ENCODE measurements around the gene VPS36.
"Not testable (repeated sequence)": the region's sequence is repeated elsewhere in the genome, so short reads cannot be mapped to it uniquely, and the experiment has no call there.

The VPS36 gene

DNA sequence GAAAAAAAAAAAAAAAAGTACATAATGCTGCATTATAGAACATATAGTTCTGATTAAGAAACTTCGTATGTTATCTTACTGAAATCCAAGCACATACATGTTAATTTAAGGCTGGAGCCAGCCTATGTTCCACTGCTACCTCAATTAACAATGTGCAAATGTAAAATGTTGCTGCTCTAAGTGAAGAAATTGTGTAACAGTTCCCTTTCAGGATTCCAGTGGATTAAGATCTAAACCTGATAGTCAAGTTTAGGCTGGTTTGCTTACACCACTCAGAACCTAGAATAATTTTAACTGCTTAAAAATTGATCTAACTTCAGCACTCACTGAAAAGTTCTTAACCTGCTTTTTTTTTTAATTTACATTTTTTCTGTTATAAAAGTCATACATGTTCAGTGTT, 4.2 kb downstream of the VPS36 start:
- no peak for DNase-seq (ENCODE audit: low read depth in 2 of 2)

DNA sequence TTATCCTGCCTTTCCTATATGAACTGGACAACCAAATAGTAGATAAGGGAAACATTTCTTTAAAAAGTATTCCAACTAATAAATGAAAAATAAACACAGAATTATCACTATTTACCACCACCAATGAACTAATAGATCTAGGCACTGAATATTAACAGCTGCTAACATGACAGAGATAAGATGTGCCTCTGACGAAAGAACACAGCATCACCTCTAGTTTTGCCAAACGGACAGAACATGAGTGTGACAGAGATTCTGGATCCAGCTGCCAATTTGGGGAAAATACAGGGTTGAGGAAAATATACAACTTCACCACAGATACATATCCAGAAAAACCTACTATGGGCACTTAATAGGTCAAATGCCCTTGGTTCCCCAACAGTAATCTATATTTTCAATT, 18.0 kb downstream of the VPS36 start:
- DNase-seq (ENCODE audit: low read depth in 2 of 2) = no peak

DNA sequence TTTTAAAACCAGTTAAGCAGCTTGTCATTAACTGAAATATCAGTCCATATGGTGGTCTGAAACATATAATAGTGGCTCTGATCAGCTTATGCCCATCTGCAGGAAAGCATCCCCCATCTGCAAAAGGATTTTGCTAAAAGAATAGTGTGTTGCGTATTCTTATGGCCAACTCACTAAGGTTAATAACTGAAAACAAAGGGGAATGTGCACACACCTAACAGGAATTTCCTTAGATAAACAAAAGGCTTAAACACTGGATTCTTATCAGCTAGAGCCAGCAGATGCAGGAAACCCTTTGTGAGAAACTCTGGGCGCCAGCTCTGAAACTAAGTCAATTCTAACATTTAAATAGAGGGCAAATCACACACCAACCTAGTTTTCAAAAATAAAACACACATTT, 22.1 kb downstream of the VPS36 start:
- no peak for DNase-seq (ENCODE audit: low read depth in 2 of 2)

DNA sequence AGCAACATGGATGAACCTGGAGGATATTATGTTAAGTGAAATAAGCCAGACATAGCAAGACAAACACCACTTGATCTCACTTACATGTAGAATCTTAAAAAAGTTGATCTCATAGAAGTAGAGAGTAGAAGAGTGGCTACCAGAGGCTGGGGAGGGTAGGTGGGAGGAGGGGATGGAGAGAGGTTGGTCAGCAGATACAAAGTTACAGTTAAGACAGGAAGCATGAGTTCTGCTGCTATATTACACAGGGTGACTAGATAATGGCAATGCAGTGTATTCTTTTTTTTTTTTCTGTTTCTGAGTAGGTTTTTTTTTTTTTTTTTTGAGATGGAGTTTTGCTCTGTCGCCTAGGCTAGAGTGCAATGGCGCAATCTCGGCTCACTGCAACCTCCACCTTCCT, 29.2 kb downstream of the VPS36 start:
- DNase-seq (ENCODE audit: low read depth in 2 of 2) = no peak

DNA sequence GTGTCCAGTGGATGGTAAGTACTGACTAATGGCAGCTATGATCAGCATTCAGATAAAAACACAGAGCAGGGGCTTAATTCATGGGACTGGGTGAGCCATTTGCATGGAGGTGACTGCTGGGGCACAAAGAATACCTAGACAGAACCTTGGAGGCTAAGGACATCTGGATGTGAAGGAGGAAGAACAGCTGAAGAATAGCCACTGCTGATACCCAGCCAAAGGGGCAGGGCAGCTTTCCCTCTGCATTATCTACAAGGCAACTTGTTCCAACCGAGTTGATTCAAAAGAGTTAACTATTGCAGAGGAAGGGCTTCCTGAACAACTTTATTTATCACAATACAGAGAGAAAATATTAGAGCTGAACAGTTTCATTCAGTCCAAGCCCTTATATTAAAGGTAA, 31.4 kb downstream of the VPS36 start:
- DNase-seq (ENCODE audit: low read depth in 2 of 2) = no peak

DNA sequence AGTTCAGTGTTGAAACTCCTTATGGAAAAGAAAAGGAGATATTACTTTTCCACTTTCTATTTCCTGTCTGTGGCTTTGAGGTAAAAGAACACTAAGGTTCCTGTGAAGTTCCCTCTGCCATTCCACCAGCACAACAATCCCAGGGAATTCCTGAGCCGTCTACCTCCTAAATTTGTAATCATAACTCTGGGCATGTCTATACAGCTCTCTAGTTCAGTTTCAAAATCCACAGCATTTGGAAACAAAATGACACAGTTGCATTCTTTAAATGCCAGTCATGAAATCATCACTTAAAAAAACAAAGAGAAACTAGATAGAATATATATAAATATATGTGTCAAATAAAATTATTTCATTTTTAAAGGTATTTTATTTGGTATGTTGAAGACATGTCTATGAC, 35.5 kb downstream of the VPS36 start:
- DNase-seq (ENCODE audit: low read depth in 2 of 2) = no peak

DNA sequence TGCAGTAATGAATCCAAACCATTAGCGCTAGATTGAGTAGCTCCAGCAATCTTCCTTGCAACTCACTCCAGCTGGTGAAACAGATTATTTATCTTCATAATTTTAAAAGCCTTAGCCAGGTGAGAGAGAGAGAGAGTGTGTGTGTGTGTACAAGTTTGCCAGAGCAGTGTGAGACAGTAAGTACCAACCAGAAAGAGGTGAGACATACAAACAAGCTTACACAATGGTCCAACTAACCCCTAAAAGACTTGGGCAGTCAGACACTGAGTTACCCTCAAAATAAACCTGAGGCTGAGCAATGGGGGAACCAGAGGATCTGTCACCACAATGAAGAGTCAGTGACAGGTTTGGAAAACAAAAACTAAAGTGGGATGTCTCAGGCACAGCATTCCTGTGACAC, 36.4 kb downstream of the VPS36 start:
- DNase-seq (ENCODE audit: low read depth in 2 of 2) = no peak

DNA sequence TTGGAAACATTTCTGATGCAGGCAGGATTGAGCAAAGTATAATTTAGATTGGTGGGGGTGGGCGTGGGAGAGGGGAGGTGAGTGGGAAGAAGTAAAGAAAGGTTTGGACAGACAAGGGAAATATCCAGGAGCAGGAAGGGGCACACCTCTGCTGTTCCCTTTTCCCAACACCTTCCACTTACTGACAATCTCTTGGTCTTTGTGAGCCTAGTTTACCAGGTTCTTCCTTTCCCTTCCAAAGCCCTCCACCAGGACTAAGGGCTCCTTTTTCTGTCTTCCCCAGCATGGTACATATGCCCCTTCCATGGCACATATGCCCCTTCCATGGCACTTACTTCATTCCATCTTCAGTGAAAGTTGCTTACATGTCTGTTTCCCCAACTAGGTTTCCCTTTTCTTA, 38.3 kb downstream of the VPS36 start:
- DNase-seq (ENCODE audit: low read depth in 2 of 2) = no peak

DNA sequence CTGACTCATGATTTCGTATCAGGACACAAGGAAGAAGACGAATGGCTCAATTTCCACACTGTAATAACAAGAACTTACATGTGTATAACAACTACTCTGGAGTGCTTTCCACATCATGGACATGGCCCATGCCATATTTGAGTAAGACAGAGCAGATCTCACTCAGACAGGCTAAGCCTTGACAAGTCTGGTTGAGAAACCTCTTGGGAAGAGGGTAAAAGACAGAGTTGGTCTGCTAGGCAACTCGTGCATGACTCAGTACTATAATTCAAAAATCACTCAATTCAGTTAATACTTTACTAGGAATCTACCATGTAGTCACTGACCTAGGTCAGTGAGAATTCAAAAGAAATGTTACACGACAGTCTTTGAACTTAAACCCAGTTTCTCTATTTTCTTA, 38.8 kb downstream of the VPS36 start:
- DNase-seq (ENCODE audit: low read depth in 2 of 2) = no peak

DNA sequence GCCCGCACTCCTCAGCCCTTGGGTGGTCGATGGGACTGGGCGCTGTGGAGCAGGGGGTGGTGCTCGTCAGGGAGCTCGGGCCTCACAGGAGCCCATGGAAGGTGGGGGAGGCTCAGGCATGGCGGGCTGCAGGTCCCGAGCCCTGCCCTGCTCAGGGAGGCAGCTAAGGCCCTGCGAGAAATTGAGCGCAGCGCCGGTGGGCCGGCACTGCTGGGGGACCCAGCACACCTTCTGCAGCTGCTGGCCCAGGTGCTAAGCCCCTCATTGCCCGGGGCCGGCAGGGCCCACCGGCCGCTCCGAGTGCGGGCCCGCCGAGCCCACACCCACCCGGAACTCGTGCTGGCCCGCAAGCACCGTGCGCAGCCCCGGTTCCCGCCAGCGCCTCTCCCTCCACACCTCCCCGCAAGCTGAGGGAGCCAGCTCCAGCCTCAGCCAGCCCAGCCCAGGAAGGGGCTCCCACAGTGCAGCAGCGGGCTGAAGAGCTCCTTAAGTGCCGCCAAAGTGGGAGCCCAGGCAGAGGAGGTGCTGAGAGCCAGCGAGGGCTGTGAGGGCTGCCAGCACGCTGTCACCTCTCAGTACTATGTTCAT, 42.3 kb downstream of the VPS36 start:
- DNase-seq (ENCODE audit: low read depth in 2 of 2) = not testable (repeated sequence)

DNA sequence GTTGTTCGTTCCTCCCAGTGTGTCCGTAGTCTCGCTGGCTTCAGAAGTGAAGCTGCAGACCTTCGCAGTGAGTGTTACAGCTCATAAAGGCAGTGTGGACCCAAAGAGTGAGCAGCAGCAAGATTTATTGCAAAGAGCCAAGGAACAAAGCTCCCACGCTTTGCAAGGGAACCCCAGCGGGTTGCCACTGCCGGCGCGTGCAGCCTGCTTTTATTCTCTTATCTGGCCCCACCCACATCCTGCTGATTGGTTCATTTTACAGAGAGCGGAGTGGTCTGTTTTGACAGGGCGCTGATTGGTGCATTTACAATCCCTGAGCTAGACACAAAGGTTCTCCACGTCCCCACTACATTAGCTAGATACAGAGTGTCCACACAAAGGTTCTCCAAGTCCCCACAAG, 43.0 kb downstream of the VPS36 start:
- DNase-seq (ENCODE audit: low read depth in 2 of 2) = not testable (repeated sequence)

DNA sequence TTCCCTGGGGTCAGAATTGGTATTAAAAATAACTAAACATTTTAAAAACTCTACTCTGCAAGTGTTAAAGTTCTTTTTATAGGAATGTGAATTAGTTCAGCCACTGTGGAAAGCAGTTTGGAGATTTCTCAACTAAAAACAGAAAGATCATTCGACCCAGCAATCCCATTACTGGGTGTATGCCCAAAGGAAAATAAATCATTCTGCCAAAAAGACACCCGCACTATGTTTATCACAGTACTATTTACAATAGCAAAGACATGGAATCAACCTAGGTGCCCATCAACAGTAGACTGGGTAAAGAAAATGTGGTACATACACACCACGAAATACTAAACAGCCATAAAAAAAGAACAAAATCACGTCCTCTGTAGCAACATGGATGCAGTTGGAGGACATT, 43.8 kb downstream of the VPS36 start:
- DNase-seq (ENCODE audit: low read depth in 2 of 2) = no peak

DNA sequence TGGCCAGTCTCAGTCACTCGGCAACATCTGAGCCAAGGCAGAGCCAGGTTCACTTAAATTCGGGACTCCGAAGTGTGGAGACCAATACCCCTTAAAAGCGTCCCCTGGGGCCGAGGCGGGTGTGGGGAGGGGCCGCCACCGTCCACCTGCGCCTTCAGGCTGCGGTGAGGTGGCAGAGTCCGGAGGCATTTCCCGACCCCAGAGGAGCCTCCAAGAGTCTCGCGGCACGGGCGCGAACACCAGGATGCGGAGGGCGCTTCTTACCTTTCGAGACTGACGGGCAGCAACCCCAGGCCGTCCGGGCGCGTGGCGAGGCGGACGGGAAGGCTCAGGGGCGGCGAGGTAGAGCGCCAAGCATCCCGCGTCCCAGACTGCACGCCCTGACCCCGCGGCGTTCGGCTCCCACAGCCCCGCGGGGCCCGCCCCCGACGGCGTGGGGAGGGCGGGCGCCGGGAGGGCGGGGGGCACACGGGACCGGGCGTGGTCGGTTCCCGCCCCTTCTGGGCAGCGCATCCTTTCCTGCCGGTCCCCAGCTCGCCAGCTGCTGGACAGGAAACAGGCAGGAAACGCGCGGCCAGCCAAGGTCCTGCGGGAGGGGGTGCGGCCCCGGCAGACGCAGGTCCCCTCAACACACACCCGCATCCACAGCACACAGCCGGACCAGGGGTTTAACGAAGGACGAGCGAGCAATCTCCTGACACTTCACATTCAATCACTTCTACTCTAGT, 44.5 kb downstream of the VPS36 start, which contains the start of gene THSD1:
Gene THSD1 (minus strand): TSS at position 406 of the 728 bp plus-strand sequence. CDS start 3,572 bp downstream, outside the sequence.
- DNase-seq (ENCODE audit: low read depth in 2 of 2) = peak in 1 of 2 donors; percentile 6

DNA sequence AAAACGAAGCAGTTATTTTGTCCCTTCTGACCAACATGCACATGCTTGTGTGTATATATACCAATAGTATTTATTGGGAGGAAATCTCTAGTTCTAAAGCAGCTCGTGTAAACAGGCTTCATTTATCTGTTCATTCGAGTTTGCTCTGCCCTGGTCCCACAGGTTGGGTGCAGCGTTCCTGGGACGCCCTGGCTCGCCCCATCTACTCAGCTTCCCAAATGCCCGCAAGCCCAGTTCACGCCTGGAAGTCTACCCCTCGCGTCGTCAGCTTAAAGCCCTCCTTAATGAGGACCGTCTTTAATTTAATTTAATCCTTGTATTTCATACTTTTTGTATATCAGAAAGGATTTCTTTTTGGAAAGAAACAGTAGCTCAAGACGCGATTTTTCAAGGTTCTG, 45.1 kb downstream of the VPS36 start:
- DNase-seq (ENCODE audit: low read depth in 2 of 2) = no peak

DNA sequence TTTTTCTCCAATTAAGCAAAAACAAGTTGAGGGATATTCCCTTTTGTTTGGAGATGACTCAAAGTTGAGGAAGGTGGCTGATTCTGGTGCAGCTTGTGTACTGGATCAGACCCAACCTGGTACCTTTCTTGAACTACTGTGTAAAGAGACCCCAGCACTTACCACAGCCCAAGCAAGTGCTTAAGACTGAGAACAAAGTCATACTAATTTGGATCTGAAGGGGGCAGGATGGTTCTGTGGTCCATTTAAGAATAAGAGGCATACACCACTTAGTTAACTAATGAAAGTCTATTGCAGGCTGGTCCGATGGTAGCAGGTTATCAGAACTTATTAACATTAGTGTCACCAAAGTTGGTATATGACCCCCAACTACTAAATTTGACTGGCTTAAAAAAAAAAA, 50.7 kb downstream of the VPS36 start:
- DNase-seq (ENCODE audit: low read depth in 2 of 2) = no peak

DNA sequence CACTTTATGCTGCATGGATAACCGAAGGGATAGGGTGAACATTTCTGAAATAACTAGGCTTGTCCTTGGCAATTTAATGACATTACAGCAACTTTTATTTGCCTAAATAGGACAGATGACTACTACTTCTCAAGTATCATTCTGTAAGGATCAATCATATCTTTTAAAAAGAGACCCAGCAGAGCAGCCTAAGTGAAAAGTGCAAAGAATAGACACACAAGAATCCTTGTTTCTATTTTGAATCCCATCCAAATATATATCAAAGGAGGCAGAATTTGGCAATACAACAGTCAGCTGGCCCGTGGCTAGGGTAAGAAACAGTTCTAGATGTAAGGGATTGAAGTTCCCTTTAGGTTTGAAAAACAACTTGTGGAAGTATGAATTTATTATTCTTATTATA, 51.4 kb downstream of the VPS36 start:
- no peak for DNase-seq (ENCODE audit: low read depth in 2 of 2)

DNA sequence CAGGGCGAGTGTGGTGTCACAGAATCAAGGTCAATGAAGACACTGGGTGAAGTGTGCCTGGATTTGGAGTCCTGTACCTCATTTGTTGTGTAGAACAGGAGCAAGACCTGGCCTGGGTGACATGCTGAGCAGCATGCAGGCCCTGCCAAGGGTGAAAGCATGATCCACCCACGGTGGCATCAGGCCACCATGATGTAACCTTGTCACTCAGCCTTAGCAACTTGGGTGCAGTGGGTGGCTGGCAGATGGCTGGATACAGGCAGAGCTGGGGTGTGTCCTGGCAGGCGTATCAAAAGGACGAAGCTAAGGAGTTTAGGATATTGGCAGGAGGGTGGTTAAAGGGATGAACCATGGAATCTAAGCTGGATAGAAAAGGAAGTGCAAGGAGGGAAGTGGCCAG, 54.7 kb downstream of the VPS36 start:
- DNase-seq (ENCODE audit: low read depth in 2 of 2) = no peak

DNA sequence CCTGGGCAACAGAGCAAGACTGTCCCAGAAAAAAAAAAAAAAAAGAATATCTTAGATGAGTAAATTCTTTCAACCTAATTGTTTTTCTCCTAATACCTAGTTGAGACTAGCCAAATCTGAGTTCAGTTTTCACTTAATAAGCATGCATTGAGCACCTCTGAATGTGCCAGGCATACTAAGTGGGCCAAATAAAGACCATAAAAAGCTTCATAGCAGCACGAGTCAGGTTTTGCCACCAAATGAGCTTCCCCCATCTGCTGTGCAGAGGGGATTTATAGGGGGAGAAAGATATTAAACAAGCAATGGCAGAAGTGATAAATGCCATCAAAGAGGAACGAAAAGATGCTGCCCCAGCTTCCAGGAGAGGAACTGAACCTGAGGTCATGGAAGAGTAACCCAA, 55.8 kb downstream of the VPS36 start:
- no peak for DNase-seq (ENCODE audit: low read depth in 2 of 2)

DNA sequence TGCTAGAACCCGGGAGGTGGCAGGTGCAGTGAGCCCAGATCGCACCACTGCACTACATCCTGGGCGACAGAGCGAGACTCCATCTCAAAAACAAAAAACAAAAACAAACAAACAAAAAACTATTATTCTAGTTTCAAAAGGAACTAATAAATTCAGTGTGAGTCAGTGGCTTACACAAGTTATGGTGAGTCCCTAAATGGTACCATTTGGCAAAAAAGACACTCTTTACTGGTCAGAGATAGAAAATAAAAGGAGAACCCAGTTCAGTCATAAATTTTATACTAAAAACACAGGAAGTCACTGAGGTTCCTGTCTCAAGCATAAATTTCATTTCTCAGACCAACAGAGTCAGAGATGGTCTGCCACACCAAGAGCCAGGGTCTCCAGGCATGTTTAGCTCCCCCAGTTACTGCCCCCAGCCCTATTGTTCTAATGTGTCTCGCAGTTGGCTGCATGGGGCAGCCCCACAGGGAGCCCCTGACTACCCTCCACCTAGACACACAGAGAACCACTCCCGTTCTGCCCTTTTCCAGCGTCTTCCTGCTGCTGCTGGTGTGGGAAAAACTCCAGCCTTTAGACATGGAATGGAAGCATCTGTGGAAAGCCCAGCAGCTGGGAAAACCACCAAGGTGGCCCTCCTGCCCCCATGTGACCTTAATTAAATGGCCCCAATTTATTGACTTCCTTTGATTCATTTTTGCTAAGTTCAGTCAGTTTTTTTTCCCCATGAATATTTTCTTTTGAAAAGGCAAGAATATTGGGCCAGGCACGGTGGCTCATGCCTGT, 56.7 kb downstream of the VPS36 start:
- no peak for DNase-seq (ENCODE audit: low read depth in 2 of 2)

DNA sequence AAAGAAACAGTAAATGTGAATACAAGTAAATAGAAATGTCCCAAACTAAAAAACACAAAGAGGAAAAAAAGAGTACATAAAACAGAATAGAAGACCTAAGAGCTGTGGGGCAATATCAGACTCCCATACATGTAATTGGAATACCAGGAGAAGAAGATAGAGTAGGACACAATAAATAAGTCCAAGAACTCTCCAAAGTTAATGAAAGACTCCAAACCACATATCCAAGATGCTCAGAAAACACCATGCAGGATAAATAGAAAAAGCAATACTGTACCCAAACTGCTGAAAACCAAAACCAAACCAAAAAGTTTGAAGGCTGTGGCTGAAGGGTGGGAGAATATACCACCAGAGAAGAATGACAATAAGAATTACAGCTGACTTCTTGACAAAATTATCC, 62.7 kb downstream of the VPS36 start:
- no peak for DNase-seq (ENCODE audit: low read depth in 2 of 2)

DNA sequence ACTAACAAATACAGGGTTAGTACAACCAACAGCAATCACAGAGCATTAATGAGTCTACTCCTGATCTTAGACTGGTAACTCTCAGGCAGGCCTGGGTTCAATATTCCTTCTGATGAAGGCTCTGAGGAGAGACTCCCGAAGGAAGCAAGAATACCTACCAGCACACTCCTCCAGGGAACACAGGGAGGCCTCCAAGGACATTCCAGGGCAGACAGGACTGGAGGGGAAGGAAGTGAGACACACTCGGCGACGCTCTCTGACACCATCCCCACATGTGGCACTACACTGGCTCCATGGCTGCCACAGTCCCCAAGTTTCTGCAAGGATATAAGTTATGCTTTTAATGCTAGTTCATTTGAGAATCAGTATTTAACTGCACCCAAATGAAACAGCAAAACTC, 64.6 kb downstream of the VPS36 start:
- no peak for DNase-seq (ENCODE audit: low read depth in 2 of 2)

DNA sequence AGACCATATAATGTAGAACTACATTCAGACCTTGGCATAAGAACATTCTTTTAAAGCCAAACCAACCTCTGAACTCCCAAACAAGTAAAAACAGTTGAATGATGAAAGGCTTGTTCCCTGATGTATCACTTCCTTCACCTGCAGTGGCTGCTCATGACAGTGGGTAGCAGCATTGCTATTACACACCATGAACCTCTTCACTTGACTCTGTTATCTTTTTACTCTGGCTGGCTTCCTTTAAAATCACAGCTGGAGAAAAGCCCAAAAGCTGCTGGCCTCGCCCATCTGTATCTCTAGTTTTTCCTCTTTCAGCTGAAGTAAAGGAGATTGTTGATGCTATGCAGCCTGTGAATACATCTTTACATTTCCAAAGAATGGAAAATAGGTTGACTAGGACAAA, 67.1 kb downstream of the VPS36 start:
- DNase-seq (ENCODE audit: low read depth in 2 of 2) = no peak

DNA sequence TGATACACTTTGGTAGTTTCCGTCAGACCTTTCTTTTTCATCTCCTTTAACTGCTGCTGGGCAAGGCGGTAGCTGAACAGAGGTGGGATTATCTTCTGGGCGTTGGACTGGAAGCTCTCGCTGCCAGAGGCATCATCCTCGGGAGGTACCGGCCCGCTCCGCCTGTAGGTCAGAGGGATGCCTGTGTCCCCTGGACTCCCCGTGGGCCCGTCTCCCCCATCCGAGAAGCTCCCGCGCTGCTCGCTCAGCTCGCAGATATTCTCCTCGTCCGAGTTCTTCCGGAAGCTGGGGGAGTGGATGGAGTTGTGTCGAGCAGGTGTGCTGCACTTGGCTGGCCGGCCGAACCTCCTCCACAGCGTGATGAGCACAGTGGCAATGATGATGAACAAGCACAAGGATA, 72.1 kb downstream of the VPS36 start:
- DNase-seq (ENCODE audit: low read depth in 2 of 2) = no peak

Data from stimulated activated CD8-positive, alpha-beta memory T cell treated with anti-CD3 and anti-CD28 coated beads, Interleukin-7, amount 100 ng/mL, for 4 hours (primary cell).